ENCODE results near the gene ZNF566.
"Not testable (repeated sequence)": the region's sequence is repeated elsewhere in the genome, so short reads cannot be mapped to it uniquely, and the experiment has no call there.

ZNF566 gene

DNA sequence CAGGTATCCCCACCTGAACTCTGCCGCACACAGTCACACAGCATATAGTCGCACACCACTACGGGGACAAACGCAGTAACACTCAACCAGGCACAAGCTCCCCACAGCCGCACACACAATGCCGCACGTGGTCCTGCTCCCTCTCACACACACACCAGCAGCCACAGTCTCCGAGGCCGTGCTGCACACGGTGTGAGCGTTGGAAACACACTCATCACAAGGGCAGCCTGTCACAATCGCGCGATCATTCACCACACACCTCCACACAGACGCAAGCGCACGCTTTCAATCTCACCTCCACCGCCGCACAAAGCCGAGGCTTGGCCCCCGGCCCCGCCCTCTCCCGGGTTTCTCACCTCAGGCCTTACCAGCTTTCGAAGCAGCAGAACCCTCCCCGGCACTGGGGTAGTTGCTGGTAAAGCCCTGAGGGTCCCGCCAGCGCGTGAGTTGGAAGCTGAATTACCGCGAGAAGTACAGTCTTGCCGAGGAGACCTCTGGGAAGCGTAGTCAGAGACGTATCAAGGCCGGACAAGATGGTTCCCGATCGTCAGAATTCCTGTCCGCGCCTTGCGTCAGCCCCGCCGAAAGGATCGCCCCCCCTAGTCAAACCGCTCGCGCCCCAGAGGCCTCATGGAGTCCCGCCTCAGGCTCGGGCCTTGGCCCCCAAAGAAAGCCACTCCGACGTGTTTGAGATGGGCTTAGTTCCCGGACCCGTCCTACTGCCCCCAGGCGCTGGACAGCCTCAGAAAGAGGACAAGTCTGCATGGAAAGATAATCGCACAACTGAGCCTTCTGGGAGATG, at the start of gene ZNF566:
Gene ZNF566 (minus strand): TSS at position 444 of the 802 bp plus-strand sequence. CDS start 13,004 bp downstream, outside the sequence.
- ATAC-seq (peak; percentile 96), DNase-seq (peak; percentile 90)

DNA sequence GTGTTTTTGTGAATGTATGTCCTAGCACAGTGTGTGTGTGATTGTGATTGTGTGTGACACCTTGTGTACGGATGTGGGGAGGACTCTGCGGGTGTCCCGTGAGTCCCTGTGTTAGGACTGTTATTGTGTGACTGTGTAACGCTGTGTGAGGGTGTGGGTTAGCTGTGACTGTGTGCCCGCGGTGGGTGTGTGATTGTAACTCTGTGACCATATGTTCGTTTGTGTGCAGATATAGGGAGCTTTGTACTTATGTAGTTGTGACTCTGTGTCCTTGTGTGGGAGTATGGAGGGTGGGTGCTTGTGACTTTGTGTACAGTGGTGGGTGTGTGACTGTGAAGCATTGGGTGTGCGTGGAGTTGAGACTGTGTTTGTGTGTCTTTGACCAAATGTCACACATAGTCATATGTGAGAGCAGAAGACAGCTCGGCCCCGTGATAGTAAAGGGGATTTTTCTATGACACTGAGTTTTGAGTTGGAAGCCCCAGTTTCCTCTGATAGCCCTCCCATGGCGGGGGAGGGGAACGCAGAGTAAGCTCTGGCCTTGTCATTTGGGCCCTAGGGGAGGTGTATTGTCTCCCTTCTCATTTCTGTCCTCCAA, 39.7 kb upstream of the ZNF566 start:
- peak; percentile 12 for ATAC-seq
- DNase-seq = peak; percentile 48

- DNase-seq (peak; percentile 94), ATAC-seq (peak; percentile 95)
Measured at GRCh38 chr19:36528194-36528920, 39.0 kb upstream of the ZNF566 start, which contains the start of gene ZNF260. TSS of gene ZNF260 (minus strand) at chr19:36528271. CDS start at chr19:36515238, 13,033 bp downstream.

DNA sequence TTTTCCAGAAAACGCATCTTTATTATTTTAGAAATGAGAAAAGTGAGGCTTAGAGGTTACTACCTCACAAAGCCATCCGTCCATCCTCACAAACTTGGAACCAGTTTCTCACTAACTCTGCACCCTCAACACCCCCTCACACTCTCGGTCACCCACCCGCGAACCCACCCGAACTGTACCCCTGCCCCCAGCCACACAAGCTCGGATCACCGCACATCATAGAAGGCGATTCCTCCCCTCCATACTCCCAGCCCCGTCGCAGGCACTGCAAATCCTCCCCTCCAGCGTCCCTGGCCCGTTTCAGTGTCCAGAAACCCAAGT, 38.5 kb upstream of the ZNF566 start:
- ATAC-seq = no peak

GRCh38 chr19:36527341-36527740, 38.0 kb upstream of the ZNF566 start:
- no peak for ATAC-seq
- DNase-seq = no peak

More for the DNA sequence above, 38.5 kb upstream of the ZNF566 start:
- no peak for DNase-seq

GRCh38 chr19:36526581-36526980, 37.2 kb upstream of the ZNF566 start:
- no peak for ATAC-seq

DNA sequence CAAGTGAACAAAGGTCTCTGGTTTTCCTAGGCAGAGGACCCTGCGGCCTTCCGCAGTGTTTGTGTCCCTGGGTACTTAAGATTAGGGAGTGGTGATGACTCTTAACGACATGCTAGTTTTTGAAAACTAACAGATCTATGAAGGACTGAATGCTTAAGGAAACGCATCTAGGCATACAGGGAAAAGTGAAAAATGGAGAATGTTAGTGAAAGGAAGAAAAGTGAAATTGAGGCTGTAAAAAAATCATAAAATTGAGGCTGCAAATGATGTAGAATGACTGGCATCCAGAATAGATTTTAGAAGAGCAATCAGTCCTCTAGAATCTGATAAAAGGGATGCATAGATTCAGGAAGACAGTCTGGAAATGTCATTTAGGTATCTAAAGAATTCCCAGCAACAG, 35.3 kb upstream of the ZNF566 start:
- DNase-seq (no peak), ATAC-seq (no peak)

More at GRCh38 chr19:36526581-36526980, 37.2 kb upstream of the ZNF566 start:
- DNase-seq = no peak

DNA sequence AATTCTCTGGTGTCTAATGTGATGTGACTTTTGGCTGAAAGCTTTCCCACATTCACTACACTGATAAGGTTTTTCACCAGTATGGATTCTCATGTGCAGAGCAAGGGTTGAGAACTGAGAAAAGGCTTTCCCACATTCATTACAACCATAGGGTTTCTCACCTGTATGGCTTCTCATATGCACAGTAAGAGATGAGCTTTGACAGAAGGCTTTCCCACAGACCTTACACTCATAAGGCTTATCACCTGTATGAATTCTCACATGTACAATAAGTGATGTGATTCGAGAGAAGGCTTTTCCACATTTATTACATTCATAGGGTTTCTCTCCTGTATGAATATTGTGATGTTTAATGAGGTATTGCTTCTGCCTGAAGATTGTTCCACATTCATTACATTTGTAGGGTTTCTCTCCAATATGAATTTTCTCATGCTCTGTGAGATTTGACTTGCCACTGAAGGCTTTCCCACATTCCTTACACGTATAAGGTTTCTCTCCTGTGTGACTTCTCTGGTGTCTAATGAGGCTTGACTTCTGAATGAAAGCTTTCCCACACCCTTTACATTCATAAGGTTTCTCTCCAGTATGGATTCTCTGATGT, 24.8 kb upstream of the ZNF566 start:
- no peak for DNase-seq
- ATAC-seq = no peak

DNA sequence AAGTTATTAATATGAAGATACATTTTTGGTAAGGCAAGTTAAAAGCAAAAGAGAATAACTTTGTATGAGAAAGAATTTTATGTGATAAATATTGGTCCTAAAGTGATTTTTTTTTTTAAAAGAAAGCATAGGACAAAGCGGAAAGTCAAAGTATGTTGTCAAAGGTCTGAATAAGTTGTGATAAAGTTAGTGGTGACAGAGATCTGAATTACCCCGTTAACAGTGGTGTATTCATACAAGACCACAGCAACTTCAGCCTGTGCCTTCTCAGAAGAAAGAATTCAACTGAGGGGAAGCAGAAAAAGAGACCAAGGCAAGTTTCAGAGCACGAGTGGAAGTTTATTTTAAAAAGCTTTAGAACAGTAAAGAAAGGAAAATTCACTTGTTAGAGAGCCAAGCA, 19.0 kb upstream of the ZNF566 start:
- DNase-seq (no peak), ATAC-seq (no peak)

GRCh38 chr19:36501973-36502372, 12.6 kb upstream of the ZNF566 start:
- ATAC-seq = no peak

GRCh38 chr19:36497001-36497400, 7.6 kb upstream of the ZNF566 start:
- DNase-seq (no peak), ATAC-seq (no peak)

More at GRCh38 chr19:36501973-36502372, 12.6 kb upstream of the ZNF566 start:
- DNase-seq = no peak

DNA sequence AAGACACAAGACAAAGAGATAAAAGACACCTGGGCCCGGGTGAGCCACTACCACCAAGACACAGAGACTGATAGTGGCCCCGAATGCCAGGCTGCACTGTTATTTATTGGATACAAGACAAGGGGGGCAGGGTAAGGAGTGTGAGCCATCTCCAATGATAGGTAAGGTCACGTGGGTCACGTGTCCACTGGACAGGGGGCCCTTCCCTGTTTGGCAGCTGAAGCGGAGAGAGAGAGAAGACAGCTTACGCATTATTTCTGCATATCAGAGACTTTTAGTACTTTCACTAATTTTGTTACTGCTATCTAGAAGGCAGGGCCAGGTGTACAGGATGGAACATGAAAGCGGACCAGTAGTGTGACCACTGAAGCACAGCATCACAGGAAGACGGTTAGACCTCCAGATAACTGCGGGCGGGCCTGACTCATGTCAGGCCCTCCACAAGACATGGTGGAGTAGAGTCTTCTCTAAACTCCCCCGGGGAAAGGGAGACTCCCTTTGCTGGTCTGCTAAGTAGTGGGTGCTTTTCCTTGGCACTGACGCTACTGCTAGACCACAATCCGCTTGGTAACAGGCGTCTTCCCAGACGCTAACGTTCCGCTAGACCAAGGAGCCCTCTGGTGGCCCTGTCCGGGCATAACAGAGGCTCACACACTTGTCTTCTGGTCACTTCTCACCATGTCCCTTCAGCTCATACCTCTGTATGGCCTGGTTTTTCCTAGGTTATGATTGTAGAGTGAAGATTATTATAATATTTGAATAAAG, 3.5 kb upstream of the ZNF566 start:
- ATAC-seq = not testable (repeated sequence)
- peak; percentile 21 for DNase-seq

GRCh38 chr19:36490846-36491245, 1.5 kb upstream of the ZNF566 start:
- not testable (repeated sequence) for ATAC-seq, DNase-seq

DNA sequence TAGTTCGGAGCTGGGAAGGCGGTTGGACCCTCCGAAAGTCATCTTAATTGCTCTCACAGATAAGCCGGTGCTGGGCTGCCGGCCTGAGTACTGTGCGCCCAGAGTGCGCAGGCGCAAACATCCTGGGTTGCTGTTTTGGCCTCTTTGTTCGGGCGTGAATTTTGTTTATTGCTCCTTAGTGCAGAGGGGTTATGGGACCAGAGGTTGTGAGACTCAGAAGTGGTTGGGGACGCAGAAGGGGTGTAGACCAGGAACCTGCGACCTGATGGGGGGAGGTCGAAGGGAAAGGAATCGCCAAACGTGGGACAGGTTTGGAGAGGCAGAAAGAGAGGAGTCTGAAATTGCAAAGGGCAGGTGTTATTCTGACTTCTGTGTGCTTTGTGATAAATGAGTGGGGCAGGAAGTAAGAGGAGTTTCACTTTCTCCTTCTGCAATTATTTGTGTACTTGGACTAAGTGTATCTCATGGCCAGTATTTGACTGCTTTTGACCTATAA, 607 bp upstream of the ZNF566 start:
- peak; percentile 60 for ATAC-seq
- DNase-seq = peak; percentile 75

- DNase-seq = peak; percentile 48
- peak; percentile 33 for ATAC-seq
Measured at GRCh38 chr19:36488846-36489117, 579 bp downstream of the ZNF566 start.

GRCh38 chr19:36488118-36488845, 1.1 kb downstream of the ZNF566 start:
- no peak for ATAC-seq
- DNase-seq = no peak

DNA sequence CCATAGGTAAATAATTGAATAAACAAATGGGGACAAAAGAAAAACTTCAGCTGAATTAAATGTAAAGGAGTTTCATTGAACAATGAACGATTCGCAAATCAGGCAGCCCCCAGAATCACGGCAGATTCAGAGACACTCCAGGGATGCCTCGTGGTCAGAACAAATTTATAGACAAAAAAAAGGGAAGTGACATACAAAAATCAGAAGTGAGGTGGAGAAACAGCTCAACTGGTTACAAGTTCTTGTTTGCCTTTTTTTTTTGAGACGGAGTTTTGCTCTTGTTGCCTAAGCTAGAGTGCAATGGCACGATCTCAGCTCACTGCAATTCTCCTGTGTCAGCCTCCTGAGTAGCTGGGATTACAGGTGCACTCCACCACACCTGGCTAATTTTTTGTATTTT, 5.7 kb downstream of the ZNF566 start:
- no peak for ATAC-seq
- no peak for DNase-seq

GRCh38 chr19:36482876-36483275, 6.5 kb downstream of the ZNF566 start:
- DNase-seq = no peak
- no peak for ATAC-seq

DNA sequence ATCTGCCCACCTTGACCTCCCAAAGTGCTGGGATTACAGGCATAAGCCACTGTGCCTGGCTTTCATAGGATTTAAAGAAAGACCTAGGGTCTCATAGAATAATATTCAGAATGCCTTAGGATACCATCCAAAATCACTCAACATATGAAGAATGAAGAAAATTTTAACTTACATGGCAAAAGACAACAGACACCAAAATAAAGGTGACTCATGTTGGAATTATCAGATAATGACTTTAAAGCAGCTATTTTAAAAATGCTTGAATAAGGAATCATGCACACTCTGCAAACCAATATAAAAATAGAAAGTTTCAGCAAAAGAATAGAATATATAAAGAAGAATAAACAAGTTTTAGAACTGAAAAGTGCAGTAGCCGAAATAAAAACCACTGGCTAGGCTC, 29.3 kb downstream of the ZNF566 start:
- DNase-seq = no peak
- ATAC-seq = no peak

GRCh38 chr19:36456831-36457230, 32.5 kb downstream of the ZNF566 start:
- no peak for DNase-seq
- no peak for ATAC-seq

DNA sequence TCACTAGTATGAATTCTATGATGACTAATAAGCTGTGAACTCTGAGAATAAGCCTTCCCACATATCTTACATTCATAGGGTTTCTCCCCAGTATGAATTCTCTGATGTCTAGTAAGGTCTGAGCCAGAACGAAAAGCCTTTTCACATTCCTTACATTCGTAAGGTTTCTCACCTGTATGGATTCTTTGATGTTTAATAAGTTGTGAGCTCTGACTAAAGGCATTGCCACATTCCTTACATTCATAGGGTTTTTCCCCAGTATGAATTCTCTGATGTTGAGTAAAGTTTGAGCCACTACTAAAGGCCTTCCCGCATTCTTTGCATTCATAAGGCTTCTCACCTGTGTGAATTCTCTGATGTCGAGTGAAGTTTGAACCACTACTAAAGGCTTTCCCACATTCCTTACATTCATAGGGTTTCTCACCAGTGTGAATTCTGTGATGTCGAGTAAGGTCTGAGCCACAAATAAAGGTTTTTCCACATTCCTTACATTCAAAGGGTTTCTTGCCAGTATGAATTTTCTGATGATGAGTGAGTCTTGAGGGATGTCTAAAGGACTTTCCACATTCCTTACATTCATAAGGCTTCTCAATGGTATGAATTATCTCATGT, 40.2 kb downstream of the ZNF566 start:
- no peak for ATAC-seq
- DNase-seq = no peak
